IMR-90 (cell line): ENCODE data around the gene TNPO2. TPM values are rescaled to one million over a fixed set of nuclear protein-coding genes. Genes with fewer than 3 reads are reported as not detected.

Source experiments
- ATAC-seq: fragments of 200-7000 bp; cut with Tn5 transposase; 2 replicates; pipeline ENCODE4 v1.9.1; 2020; ENCODE audit warnings: low read depth, mild to moderate bottlenecking, moderate library complexity
- BruUV-seq: library from RNA; stranded (reverse); fragments of 400-500 nt; replicated peaks from 2 replicates; lab custom pipeline; 2021; lab: Mats Ljungman, UMichigan
- CTCF ChIA-PET: fragments of 300-600 bp; formaldehyde crosslinking; extraction: SDS; loops from one replicate; lab custom pipeline; 2021; ENCODE audit warnings: antibody characterized with exemption; lab: Yijun Ruan, JAX
- POLR2A ChIA-PET: fragments of 300-600 bp; sonication (Branson Sonifier 250); formaldehyde crosslinking; loops from one replicate; lab custom pipeline; 2022; ENCODE audit warnings: antibody characterized with exemption; ENCODE audit not compliant: unreplicated experiment; lab: Charles Lee
- DNase-seq: peaks from one replicate; pipeline ENCODE4 v3.0.0; 2013
- H2AFZ ChIP-seq: replicated peaks from 2 replicates; pipeline ENCODE3; 2013; ENCODE audit warnings: low read length, mild to moderate bottlenecking; ENCODE audit not compliant: poor library complexity
- H2AK5ac ChIP-seq: 2 replicates; pipeline ENCODE4 v1.6.1; 2013; ENCODE audit warnings: low read depth, low read length, inconsistent platforms
- H2AK9ac ChIP-seq: replicated peaks from 2 replicates; pipeline ENCODE3; 2013; ENCODE audit warnings: mild to moderate bottlenecking, low read depth, low read length, moderate library complexity; ENCODE audit not compliant: poor library complexity
- H2BK120ac ChIP-seq: 2 replicates; pipeline ENCODE4 v1.6.1; 2013; ENCODE audit warnings: low read depth, low read length, inconsistent platforms
- H2BK15ac ChIP-seq: 3 replicates; pipeline ENCODE4 v1.6.1; 2013; ENCODE audit warnings: low read depth, low read length, inconsistent platforms
- H2BK20ac ChIP-seq: 2 replicates; pipeline ENCODE4 v1.6.1; 2013; ENCODE audit warnings: low read depth, mild to moderate bottlenecking, inconsistent platforms, low read length, moderate library complexity
- H2BK5ac ChIP-seq: 2 replicates; pipeline ENCODE4 v1.6.1; 2013; ENCODE audit warnings: mild to moderate bottlenecking, low read depth, low read length, inconsistent platforms; ENCODE audit not compliant: poor library complexity, severe bottlenecking
- H3K14ac ChIP-seq: replicated peaks from 2 replicates; pipeline ENCODE4 v1.6.1; 2013; ENCODE audit warnings: low read depth, low read length, inconsistent platforms
- H3K18ac ChIP-seq: 2 replicates; pipeline ENCODE4 v1.6.1; 2013; ENCODE audit warnings: low read depth, low read length, control low read depth
- H3K23ac ChIP-seq: 2 replicates; pipeline ENCODE4 v1.6.1; 2013; ENCODE audit warnings: low read depth, low read length, inconsistent platforms
- H3K27ac ChIP-seq: 2 replicates; pipeline ENCODE4 v1.5.1; 2013; ENCODE audit warnings: mild to moderate bottlenecking, control low read depth, low read length; ENCODE audit not compliant: insufficient read depth
- H3K27me3 ChIP-seq: 2 replicates; pipeline ENCODE4 v1.6.1; 2013; ENCODE audit warnings: low read length; ENCODE audit not compliant: control insufficient read depth, insufficient read depth
- H3K36me3 ChIP-seq: 2 replicates; pipeline ENCODE4 v1.6.1; 2013; ENCODE audit warnings: low read length, mixed read lengths; ENCODE audit not compliant: control insufficient read depth, insufficient read depth
- H3K4ac ChIP-seq: 2 replicates; pipeline ENCODE4 v1.6.1; 2013; ENCODE audit warnings: low read depth, low read length, inconsistent platforms
- H3K4me1 ChIP-seq: 2 replicates; pipeline ENCODE4 v1.6.1; 2013; ENCODE audit warnings: low read length, mixed read lengths; ENCODE audit not compliant: control insufficient read depth, insufficient read depth
- H3K4me2 ChIP-seq: 2 replicates; pipeline ENCODE4 v1.6.1; 2013; ENCODE audit warnings: low read depth, mild to moderate bottlenecking, control low read depth, low read length, moderate library complexity
- H3K4me3 ChIP-seq: 2 replicates; pipeline ENCODE4 v1.5.1; 2013; ENCODE audit warnings: low read depth, mild to moderate bottlenecking, control low read depth, low read length, moderate library complexity; ENCODE audit not compliant: insufficient read depth
- H3K56ac ChIP-seq: 2 replicates; pipeline ENCODE4 v1.6.1; 2013; ENCODE audit warnings: low read length, inconsistent platforms; ENCODE audit not compliant: insufficient read depth; ENCODE audit errors: extremely low read depth
- H3K79me1 ChIP-seq, 2 experiments: 2 replicates each; pipeline ENCODE4 v1.6.1; 2013; ENCODE audit warnings: low read length in 2 of 2, inconsistent platforms in 1 of 2, low read depth in 1 of 2
- H3K9ac ChIP-seq: 2 replicates; pipeline ENCODE4 v1.6.1; 2013; ENCODE audit warnings: low read depth, low read length, control low read depth
- H3K9me1 ChIP-seq: 2 replicates; pipeline ENCODE4 v1.6.1; 2013; ENCODE audit warnings: low read length, inconsistent platforms; ENCODE audit not compliant: insufficient read depth
- H3K9me3 ChIP-seq: 2 replicates; pipeline ENCODE4 v1.6.1; 2013; ENCODE audit warnings: low read length; ENCODE audit not compliant: control insufficient read depth, insufficient read depth
- H4K20me1 ChIP-seq: 2 replicates; pipeline ENCODE4 v1.6.1; 2013; ENCODE audit warnings: low read length, inconsistent platforms; ENCODE audit not compliant: insufficient read depth
- H4K5ac ChIP-seq: 2 replicates; pipeline ENCODE4 v1.6.1; 2013; ENCODE audit warnings: mild to moderate bottlenecking, low read depth, low read length, control low read depth
- H4K8ac ChIP-seq, 2 experiments: 2 replicates each; pipeline ENCODE4 v1.6.1; 2013; ENCODE audit warnings: low read depth in 2 of 2, low read length in 2 of 2, control low read depth in 1 of 2, inconsistent platforms in 1 of 2
- H4K91ac ChIP-seq: 2 replicates; pipeline ENCODE4 v1.6.1; 2013; ENCODE audit warnings: low read depth, low read length, inconsistent platforms; ENCODE audit not compliant: insufficient read depth
- BHLHE40 ChIP-seq: fragments of 150-350 bp; IDR thresholded peaks from 2 replicates; pipeline ENCODE4 v1.6.1; 2016; ENCODE audit warnings: mild to moderate bottlenecking, low read depth, low read length
- MAFK ChIP-seq: IDR thresholded peaks from 2 replicates; pipeline ENCODE4 v1.6.1; 2012; ENCODE audit warnings: low read depth, low read length, improper control_type of control experiment
- MAZ ChIP-seq: IDR thresholded peaks from 2 replicates; pipeline ENCODE4 v1.6.1; 2012; ENCODE audit warnings: low read depth, mild to moderate bottlenecking, low read length, improper control_type of control experiment, moderate library complexity, borderline replicate concordance
- MXI1 ChIP-seq: IDR thresholded peaks from 2 replicates; pipeline ENCODE4 v1.6.1; 2012; ENCODE audit warnings: low read depth, mild to moderate bottlenecking, low read length, moderate library complexity, borderline replicate concordance
- NFE2L2 ChIP-seq: fragments of 150-350 bp; IDR thresholded peaks from 2 replicates; pipeline ENCODE4 v1.6.1; 2016; ENCODE audit warnings: low read depth, mild to moderate bottlenecking, low read length
- POLR2A ChIP-seq: IDR thresholded peaks from 2 replicates; pipeline ENCODE4 v1.6.1; 2012; ENCODE audit warnings: mild to moderate bottlenecking, low read depth, low read length
- RAD21 ChIP-seq: IDR thresholded peaks from 2 replicates; pipeline ENCODE4 v1.6.1; 2012; ENCODE audit warnings: low read length, improper control_type of control experiment
- RCOR1 ChIP-seq: IDR thresholded peaks from 2 replicates; pipeline ENCODE4 v1.6.1; 2012; ENCODE audit warnings: mild to moderate bottlenecking, low read length, improper control_type of control experiment; ENCODE audit not compliant: insufficient replicate concordance
- RFX5 ChIP-seq: IDR thresholded peaks from 2 replicates; pipeline ENCODE4 v1.8.0; 2012; ENCODE audit warnings: low read depth, mild to moderate bottlenecking, low read length, moderate library complexity
- SMC3 ChIP-seq: fragments of 150-350 bp; IDR thresholded peaks from 2 replicates; pipeline ENCODE4 v1.6.1; 2016; ENCODE audit warnings: low read depth, mild to moderate bottlenecking, antibody characterized with exemption, low read length, moderate library complexity
- WGBS, 2 experiments: methylation state at CpG; one replicate each; pipeline versions ENCODE4 v1.1.5 to v1.1.7; 2013; ENCODE audit warnings: missing lambda C conversion rate in 2 of 2; ENCODE audit not compliant: insufficient read length in 1 of 2; ENCODE audit errors: extremely low coverage in 2 of 2; 5-methylcytosine and 5-hydroxymethylcytosine counted together
- dilution Hi-C: fragments of 300-500 bp; cut with HindIII; formaldehyde crosslinking; loops from one replicate; pipeline ENCODE4 v1.14.3; 2018; ENCODE audit warnings: low sequenced_read_pairs; ENCODE audit not compliant: unreplicated experiment
- in situ Hi-C: fragments of 300-500 bp; cut with MboI; formaldehyde crosslinking; loops from 3 replicates; pipeline ENCODE4 v1.14.3; 2019; ENCODE audit warnings: low sequenced_read_pairs, inconsistent platforms, mixed read lengths
- intact Hi-C: fragments of 100-400 bp; cut with micrococcal nuclease; formaldehyde crosslinking; loops from 2 replicates; pipeline ENCODE4 v1.10.0; 2022
- polyA plus RNA-seq, 3 experiments: library from polyadenylated mRNA; depleted of rRNA; stranded (reverse); fragments of >200 nt; gene quantifications; 2 replicates each; pipeline ENCODE4 v1.2.3, GENCODE V29; 2012; ENCODE audit warnings: low replicate concordance in 1 of 3
- total RNA-seq: library from RNA; depleted of rRNA; stranded (reverse); fragments of >200 nt; gene quantifications from 2 replicates; pipeline ENCODE4 v1.2.3, GENCODE V29; 2012
- TF ChIP-seq, protein P1 (sequence below): conservative IDR thresholded peaks from 2 replicates; pipeline ENCODE4 v1.5.1; 2012; ENCODE audit warnings: mild to moderate bottlenecking, low read depth, low read length, improper control_type of control experiment
- TF ChIP-seq, protein P2 (sequence below): fragments of 150-350 bp; IDR thresholded peaks from 2 replicates; pipeline ENCODE4 v1.6.1; 2017; ENCODE audit warnings: mild to moderate bottlenecking, antibody characterized with exemption, low read length, low read depth
- TF ChIP-seq, protein P3 (sequence below): fragments of 150-350 bp; IDR thresholded peaks from 2 replicates; pipeline ENCODE4 v1.6.1; 2016; ENCODE audit warnings: low read depth, mild to moderate bottlenecking, low read length, moderate library complexity, borderline replicate concordance

Gene TNPO2
- total and polyA plus RNA-seq, 2 of the 4 experiments (the other 2 are of a cell fraction) = 36.0 to 77.2 TPM

DNA sequence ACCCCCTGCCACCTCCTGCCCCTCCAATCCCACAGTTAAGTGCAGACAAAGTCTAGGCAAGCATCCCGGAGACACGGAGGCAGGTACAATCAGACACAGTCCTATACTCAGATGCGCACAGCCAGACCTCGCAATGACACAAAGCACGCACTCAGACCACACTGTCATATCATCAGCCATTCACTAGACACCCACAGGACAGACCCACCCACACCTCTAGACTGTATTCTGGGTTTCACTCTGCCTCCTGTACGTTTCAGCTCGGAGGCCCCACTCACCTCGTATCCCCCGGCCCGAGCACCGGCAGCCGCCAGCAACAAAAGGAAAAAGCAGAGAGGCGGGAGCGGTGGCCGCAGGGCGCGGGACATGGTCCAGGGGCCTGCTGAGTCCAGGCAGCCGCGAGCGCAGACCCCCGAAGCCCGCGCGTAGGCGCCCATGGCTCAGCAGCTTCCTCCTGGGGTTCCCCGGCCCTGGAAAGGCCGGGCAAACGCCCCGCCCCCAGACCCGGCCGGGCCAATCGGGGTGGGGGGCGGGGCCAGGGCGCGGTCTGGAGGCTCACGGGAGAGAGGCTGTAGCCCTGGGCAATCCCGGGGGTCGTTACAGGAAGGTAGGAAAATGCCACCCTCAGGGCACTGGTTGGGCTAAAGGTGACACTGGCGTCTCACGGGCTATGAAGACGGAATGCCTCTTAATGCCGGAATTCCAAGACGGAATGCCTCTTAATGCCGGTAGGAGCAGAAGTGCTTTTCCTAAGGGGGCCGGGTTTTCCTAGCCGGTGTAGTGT lies 57.3 kb downstream of the TNPO2 start, which contains the start of the genes MAN2B1 and WDR83:
Gene MAN2B1, minus strand, starts transcription at position 478 of the 784 bp plus-strand sequence. Its CDS starts 41 bp downstream, at position 437.
Gene WDR83, plus strand, starts transcription at position 543 of the 784 bp plus-strand sequence. CDS start 2,984 bp downstream, outside the sequence.
- peak within 1 kb of the TSS; percentile 87 for H3K9ac ChIP-seq
- ChIA-PET CTCF (interaction anchor here (0.7 kb wide), 1 partner anchor 10 kb away, joined by 3 read pairs; no protein-coding TSS in a partner anchor), POLR2A (no interaction called here)
- H3K4me3 ChIP-seq = peak within 1 kb of the TSS; percentile 85
- H2AFZ ChIP-seq = peak within 1 kb of the TSS; percentile 96
- H3K9me1 ChIP-seq = 0 out of 2 replicates have a peak, but pooled peaks cover 13% of the 10 kb centered on the region
- peak within 1 kb of the TSS; percentile 71 for H3K27ac ChIP-seq
- BruUV-seq = no TSS peak
- no peaks in the 10 kb centered on the region for H3K9me3 ChIP-seq
- peak within 1 kb of the TSS; percentile 86; the same call in 1 of the 2 replicates for H3K23ac ChIP-seq
- in situ Hi-C loops = no loop called here
- peak within 1 kb of the TSS; percentile 96 for H3K14ac ChIP-seq
- H2BK120ac ChIP-seq = 0 out of 2 replicates have a peak within 1 kb of the TSS, but pooled peaks have one; percentile 2
- H3K18ac ChIP-seq = no peak within 1 kb of the TSS
- peaks cover 15% of the 10 kb centered on the region for H3K4me1 ChIP-seq
- peak within 1 kb of the TSS; percentile 87 for H4K5ac ChIP-seq
- no peaks in the 10 kb centered on the region for H4K20me1 ChIP-seq
- H3K4me2 ChIP-seq = peak within 1 kb of the TSS; percentile 95
- H3K27me3 ChIP-seq = no peaks in the 10 kb centered on the region
- dilution Hi-C loops = no loop called here
- H4K8ac ChIP-seq = peak within 1 kb of the TSS; percentile 87 to 95
- no peak within 1 kb of the TSS for H2BK15ac ChIP-seq
- H4K91ac ChIP-seq = peak within 1 kb of the TSS; percentile 42
- H3K56ac ChIP-seq = peak within 1 kb of the TSS; percentile 70
- H2BK20ac ChIP-seq = no peak within 1 kb of the TSS
- ATAC-seq (peak; percentile 94), DNase-seq (peak; percentile 52)
- peak within 1 kb of the TSS; percentile 97 for H2AK9ac ChIP-seq
- peak within 1 kb of the TSS; percentile 92 for H3K4ac ChIP-seq
- peak within 1 kb of the TSS; percentile 18 for H2BK5ac ChIP-seq
- peak within 1 kb of the TSS; percentile 66; the same call in 1 of the 2 replicates for H2AK5ac ChIP-seq
- H3K36me3 ChIP-seq = peaks cover 16% of the 10 kb centered on the region
- WGBS, 2 experiments = 4% methylated on average over 36 of the region's 46 CpGs; no CpG with 5 or more reads in 1 of the 2 experiments
- intact Hi-C loops = no loop called here
- peaks cover 38 to 63% of the 10 kb centered on the region in 2 experiments for H3K79me1 ChIP-seq
- 0 out of 2 replicates have a peak, but pooled peaks have one; percentile 28 for TF ChIP-seq MXI1
- no peak for TF ChIP-seq RCOR1
- no peak for TF ChIP-seq BHLHE40
- no peak for TF ChIP-seq NFE2L2
- TF ChIP-seq RAD21 = no peak
- TF ChIP-seq SMC3 = no peak
- TF ChIP-seq, protein P1, sequence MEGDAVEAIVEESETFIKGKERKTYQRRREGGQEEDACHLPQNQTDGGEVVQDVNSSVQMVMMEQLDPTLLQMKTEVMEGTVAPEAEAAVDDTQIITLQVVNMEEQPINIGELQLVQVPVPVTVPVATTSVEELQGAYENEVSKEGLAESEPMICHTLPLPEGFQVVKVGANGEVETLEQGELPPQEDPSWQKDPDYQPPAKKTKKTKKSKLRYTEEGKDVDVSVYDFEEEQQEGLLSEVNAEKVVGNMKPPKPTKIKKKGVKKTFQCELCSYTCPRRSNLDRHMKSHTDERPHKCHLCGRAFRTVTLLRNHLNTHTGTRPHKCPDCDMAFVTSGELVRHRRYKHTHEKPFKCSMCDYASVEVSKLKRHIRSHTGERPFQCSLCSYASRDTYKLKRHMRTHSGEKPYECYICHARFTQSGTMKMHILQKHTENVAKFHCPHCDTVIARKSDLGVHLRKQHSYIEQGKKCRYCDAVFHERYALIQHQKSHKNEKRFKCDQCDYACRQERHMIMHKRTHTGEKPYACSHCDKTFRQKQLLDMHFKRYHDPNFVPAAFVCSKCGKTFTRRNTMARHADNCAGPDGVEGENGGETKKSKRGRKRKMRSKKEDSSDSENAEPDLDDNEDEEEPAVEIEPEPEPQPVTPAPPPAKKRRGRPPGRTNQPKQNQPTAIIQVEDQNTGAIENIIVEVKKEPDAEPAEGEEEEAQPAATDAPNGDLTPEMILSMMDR = no peak
- TF ChIP-seq, protein P2, sequence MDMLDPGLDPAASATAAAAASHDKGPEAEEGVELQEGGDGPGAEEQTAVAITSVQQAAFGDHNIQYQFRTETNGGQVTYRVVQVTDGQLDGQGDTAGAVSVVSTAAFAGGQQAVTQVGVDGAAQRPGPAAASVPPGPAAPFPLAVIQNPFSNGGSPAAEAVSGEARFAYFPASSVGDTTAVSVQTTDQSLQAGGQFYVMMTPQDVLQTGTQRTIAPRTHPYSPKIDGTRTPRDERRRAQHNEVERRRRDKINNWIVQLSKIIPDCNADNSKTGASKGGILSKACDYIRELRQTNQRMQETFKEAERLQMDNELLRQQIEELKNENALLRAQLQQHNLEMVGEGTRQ = no peak
- TF ChIP-seq MAFK = no peak
- TF ChIP-seq MAZ = 0 out of 2 replicates have a peak, but pooled peaks have one; percentile 18
- no peak; the same call in 1 of the 2 replicates for TF ChIP-seq POLR2A
- TF ChIP-seq, protein P3, sequence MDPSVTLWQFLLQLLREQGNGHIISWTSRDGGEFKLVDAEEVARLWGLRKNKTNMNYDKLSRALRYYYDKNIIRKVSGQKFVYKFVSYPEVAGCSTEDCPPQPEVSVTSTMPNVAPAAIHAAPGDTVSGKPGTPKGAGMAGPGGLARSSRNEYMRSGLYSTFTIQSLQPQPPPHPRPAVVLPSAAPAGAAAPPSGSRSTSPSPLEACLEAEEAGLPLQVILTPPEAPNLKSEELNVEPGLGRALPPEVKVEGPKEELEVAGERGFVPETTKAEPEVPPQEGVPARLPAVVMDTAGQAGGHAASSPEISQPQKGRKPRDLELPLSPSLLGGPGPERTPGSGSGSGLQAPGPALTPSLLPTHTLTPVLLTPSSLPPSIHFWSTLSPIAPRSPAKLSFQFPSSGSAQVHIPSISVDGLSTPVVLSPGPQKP = 0 out of 2 replicates have a peak, but pooled peaks have one; percentile 5
- no peak for TF ChIP-seq RFX5
